Measurements from ENCODE around the gene DISC1.

- TF ChIP-seq HDGF (IDR thresholded peaks at IDR 0.05; ENCODE audit: borderline replicate concordance) (no peak), BHLHE40 (IDR thresholded peaks at IDR 0.05; ENCODE audit: borderline replicate concordance) (no peak), ELF4 (IDR thresholded peaks at IDR 0.05) (no peak), NFRKB (IDR thresholded peaks at IDR 0.05) (no peak), LEF1 (IDR thresholded peaks at IDR 0.05; ENCODE audit: borderline replicate concordance) (no peak), TARDBP (IDR thresholded peaks at IDR 0.05) (no peak), CTBP1 (IDR thresholded peaks at IDR 0.05; ENCODE audit: borderline replicate concordance) (no peak), SUZ12 (IDR thresholded peaks at IDR 0.05) (no peak), ARNT (IDR thresholded peaks at IDR 0.05) (no peak)
Measured at GRCh38 chr1:231939118-231939517, 312.5 kb downstream of the DISC1 start.
